MCF 10A (cell line): ENCODE measurements around the gene QPCT. TPM values are rescaled to one million over a fixed set of nuclear protein-coding genes. Genes with fewer than 3 reads are reported as not detected.
"Not testable (repeated sequence)": the region's sequence is repeated elsewhere in the genome, so short reads cannot be mapped to it uniquely, and the experiment has no call there.

Source experiments
- Bru-seq: library from RNA; stranded (reverse); fragments of 400-500 nt; gene quantifications from one replicate; lab custom pipeline; 2021; lab: Mats Ljungman, UMichigan
- BruChase-seq, 2 experiments: library from RNA; stranded (reverse); fragments of 400-500 nt; gene quantifications; one replicate each; lab custom pipeline; 2021; lab: Mats Ljungman, UMichigan
- BruUV-seq: library from RNA; stranded (reverse); fragments of 400-500 nt; replicated peaks from 2 replicates; lab custom pipeline; 2021; lab: Mats Ljungman, UMichigan
- CTCF ChIA-PET: fragments of 300-600 bp; sonication (Branson Sonifier 250); formaldehyde crosslinking; extraction: SDS; loops from one replicate; lab custom pipeline; 2021; ENCODE audit warnings: antibody characterized with exemption, inconsistent platforms; lab: Yijun Ruan, JAX
- POLR2A ChIA-PET: fragments of 300-600, 350-650 bp; sonication (Branson Sonifier 250); formaldehyde crosslinking; extraction: SDS; loops from one replicate; lab custom pipeline; 2020; ENCODE audit warnings: antibody characterized with exemption, inconsistent platforms; lab: Yijun Ruan, JAX
- DNase-seq: peaks from one replicate; pipeline ENCODE4 v3.0.0-alpha.2; 2018; ENCODE audit not compliant: unreplicated experiment
- H3K27ac Mint-ChIP-seq: one replicate; pipeline ENCODE4 v1.8.0; 2022; ENCODE audit warnings: mild to moderate bottlenecking, low read depth, mixed read lengths; ENCODE audit not compliant: unreplicated experiment
- H3K27me3 Mint-ChIP-seq: one replicate; pipeline ENCODE4 v1.8.0; 2022; ENCODE audit warnings: mixed read lengths; ENCODE audit not compliant: insufficient read depth, unreplicated experiment
- H3K36me3 Mint-ChIP-seq: one replicate; pipeline ENCODE4 v1.8.0; 2022; ENCODE audit warnings: mild to moderate bottlenecking, moderate library complexity, mixed read lengths; ENCODE audit not compliant: insufficient read depth, unreplicated experiment
- H3K4me1 Mint-ChIP-seq: one replicate; pipeline ENCODE4 v1.8.0; 2022; ENCODE audit warnings: mixed read lengths; ENCODE audit not compliant: insufficient read depth, unreplicated experiment
- H3K4me3 Mint-ChIP-seq: one replicate; pipeline ENCODE4 v1.8.0; 2022; ENCODE audit warnings: mild to moderate bottlenecking, moderate library complexity, mixed read lengths; ENCODE audit not compliant: unreplicated experiment
- H3K9me3 Mint-ChIP-seq: one replicate; pipeline ENCODE4 v1.8.0; 2022; ENCODE audit warnings: mixed read lengths; ENCODE audit not compliant: unreplicated experiment
- CTCF ChIP-seq: fragments of 200-600 bp; IDR thresholded peaks from one replicate; pipeline ENCODE4 v1.8.0; 2022; ENCODE audit warnings: antibody characterized with exemption, mild to moderate bottlenecking; ENCODE audit not compliant: unreplicated experiment
- intact Hi-C: fragments of 100-400 bp; cut with micrococcal nuclease; formaldehyde crosslinking; loops from 2 replicates; pipeline ENCODE4 v1.14.1; 2022
- long read RNA-seq: library from polyadenylated mRNA; stranded (forward); transcript quantifications from one replicate; pipeline ENCODE4 v2.0.0, GENCODE V29; 2022
- total RNA-seq: library from RNA; stranded (reverse); gene quantifications from 2 replicates; pipeline ENCODE4 v1.2.3, GENCODE V29; 2022

QPCT gene
- total RNA-seq (not detected in 2 replicates), Bru-seq, nascent RNA (percentile 5 among the genes with signal in this experiment), BruChase-seq, experiment 1, labeled RNA remaining after a 6-hour chase (percentile 10 among the genes with signal in this experiment), BruChase-seq, experiment 2, labeled RNA remaining after a 2-hour chase (percentile 11 among the genes with signal in this experiment)
- long read RNA-seq, result 0 reads

- Mint-ChIP-seq H3K4me3 (no peak within 1 kb of the TSS), H3K9me3 (no peaks in the 10 kb centered on the region), H3K27ac (peak within 1 kb of the TSS; percentile 76), H3K36me3 (no peaks in the 10 kb centered on the region), H3K27me3 (no peaks in the 10 kb centered on the region), H3K4me1 (peaks cover 10% of the 10 kb centered on the region)
- ChIA-PET POLR2A (interaction anchor here (1.4 kb wide), 1 partner anchor 20 kb away, joined by 6 read pairs; the partner anchor contains the start of gene PRKD3), CTCF (no interaction called here)
- intact Hi-C loops, result no loop called here
- no TSS peak for BruUV-seq
- no peak for TF ChIP-seq CTCF
- DNase-seq, result no peak
Measured at GRCh38 chr2:37344453-37345361, at the start of gene QPCT. Gene QPCT, plus strand, starts transcription at chr2:37344630. Its CDS starts 102 bp downstream, at chr2:37344732.

GRCh38 chr2:37294858-37295257 is 49.6 kb upstream of the QPCT start:
- peaks cover 15% of the 10 kb centered on the region for H3K36me3 Mint-ChIP-seq
- intact Hi-C loops, H3K4me3 Mint-ChIP-seq, BruUV-seq, POLR2A ChIA-PET, H3K9me3 Mint-ChIP-seq, CTCF ChIA-PET, H3K27ac Mint-ChIP-seq, DNase-seq, H3K27me3 Mint-ChIP-seq: not testable (repeated sequence)
- H3K4me1 Mint-ChIP-seq, result peaks cover 13% of the 10 kb centered on the region

GRCh38 chr2:37295469-37296073 is 48.9 kb upstream of the QPCT start:
- Mint-ChIP-seq H3K27ac (no peak overlapping the region), H3K36me3 (peaks cover 11% of the 10 kb centered on the region), H3K4me3 (no peak overlapping the region), H3K4me1 (peaks cover 13% of the 10 kb centered on the region), H3K9me3 (no peaks in the 10 kb centered on the region), H3K27me3 (no peaks in the 10 kb centered on the region)
- no peak for DNase-seq
- ChIA-PET POLR2A (interaction anchor here (0.7 kb wide), 1 partner anchor 11 kb away, joined by 3 read pairs; no protein-coding TSS in a partner anchor), CTCF (no interaction called here)
- no peak for TF ChIP-seq CTCF
- BruUV-seq, result no TSS peak
- intact Hi-C loops, result no loop called here

GRCh38 chr2:37297632-37298031 is 46.8 kb upstream of the QPCT start:
- Mint-ChIP-seq H3K36me3 (peaks cover 5% of the 10 kb centered on the region), H3K4me3 (no peak overlapping the region), H3K9me3 (no peaks in the 10 kb centered on the region), H3K4me1 (peaks cover 13% of the 10 kb centered on the region), H3K27me3 (no peaks in the 10 kb centered on the region), H3K27ac (no peak overlapping the region)
- ChIA-PET POLR2A (no interaction called here), CTCF (no interaction called here)
- BruUV-seq, result no TSS peak
- no peak for TF ChIP-seq CTCF
- no peak for DNase-seq
- intact Hi-C loops, result no loop called here
